IMR-90 (cell line): ENCODE measurements around the gene COL23A1.

ENCODE experiments used
- BHLHE40 ChIP-seq: fragments of 150-350 bp; IDR thresholded peaks from 2 replicates; pipeline ENCODE4 v1.6.1; 2016; ENCODE audit warnings: mild to moderate bottlenecking, low read depth, low read length
- CEBPB ChIP-seq: IDR thresholded peaks from 2 replicates; pipeline ENCODE4 v1.6.1; 2012; ENCODE audit warnings: low read depth, low read length, improper control_type of control experiment
- CHD1 ChIP-seq: IDR thresholded peaks from 2 replicates; pipeline ENCODE4 v1.6.1; 2012; ENCODE audit warnings: low read depth, low read length, improper control_type of control experiment
- MAZ ChIP-seq: IDR thresholded peaks from 2 replicates; pipeline ENCODE4 v1.6.1; 2012; ENCODE audit warnings: low read depth, mild to moderate bottlenecking, low read length, improper control_type of control experiment, moderate library complexity, borderline replicate concordance
- MXI1 ChIP-seq: IDR thresholded peaks from 2 replicates; pipeline ENCODE4 v1.6.1; 2012; ENCODE audit warnings: low read depth, mild to moderate bottlenecking, low read length, moderate library complexity, borderline replicate concordance
- POLR2A ChIP-seq: IDR thresholded peaks from 2 replicates; pipeline ENCODE4 v1.6.1; 2012; ENCODE audit warnings: mild to moderate bottlenecking, low read depth, low read length
- RAD21 ChIP-seq: IDR thresholded peaks from 2 replicates; pipeline ENCODE4 v1.6.1; 2012; ENCODE audit warnings: low read length, improper control_type of control experiment
- RCOR1 ChIP-seq: IDR thresholded peaks from 2 replicates; pipeline ENCODE4 v1.6.1; 2012; ENCODE audit warnings: mild to moderate bottlenecking, low read length, improper control_type of control experiment; ENCODE audit not compliant: insufficient replicate concordance
- RFX5 ChIP-seq: IDR thresholded peaks from 2 replicates; pipeline ENCODE4 v1.8.0; 2012; ENCODE audit warnings: low read depth, mild to moderate bottlenecking, low read length, moderate library complexity
- SMC3 ChIP-seq: fragments of 150-350 bp; IDR thresholded peaks from 2 replicates; pipeline ENCODE4 v1.6.1; 2016; ENCODE audit warnings: low read depth, mild to moderate bottlenecking, antibody characterized with exemption, low read length, moderate library complexity
- TF ChIP-seq, protein P1 (sequence below): conservative IDR thresholded peaks from 2 replicates; pipeline ENCODE4 v1.5.1; 2012; ENCODE audit warnings: mild to moderate bottlenecking, low read depth, low read length, improper control_type of control experiment
- TF ChIP-seq, protein P2 (sequence below): fragments of 150-350 bp; IDR thresholded peaks from 2 replicates; pipeline ENCODE4 v1.6.1; 2017; ENCODE audit warnings: mild to moderate bottlenecking, antibody characterized with exemption, low read length, low read depth

DNA sequence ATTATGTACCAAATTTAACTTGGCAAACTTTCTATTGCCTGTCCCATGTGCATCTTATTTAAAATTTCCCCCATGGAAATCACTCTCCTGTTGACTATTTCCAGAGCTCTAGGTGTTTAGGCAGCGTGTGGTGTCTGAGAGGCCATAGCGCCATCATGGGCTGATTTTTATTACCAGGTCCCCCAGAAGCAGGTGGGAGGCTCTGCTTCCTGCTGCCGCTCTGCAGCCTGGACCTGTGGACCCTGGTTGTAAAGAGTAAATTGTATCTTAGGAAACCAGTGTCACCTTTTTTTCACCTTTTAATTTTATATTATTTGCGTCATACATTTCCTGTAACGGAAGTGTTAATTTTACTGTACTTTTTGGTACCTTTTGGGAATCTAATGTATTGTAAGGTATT, 379.5 kb downstream of the COL23A1 start:
- TF ChIP-seq, protein P1, sequence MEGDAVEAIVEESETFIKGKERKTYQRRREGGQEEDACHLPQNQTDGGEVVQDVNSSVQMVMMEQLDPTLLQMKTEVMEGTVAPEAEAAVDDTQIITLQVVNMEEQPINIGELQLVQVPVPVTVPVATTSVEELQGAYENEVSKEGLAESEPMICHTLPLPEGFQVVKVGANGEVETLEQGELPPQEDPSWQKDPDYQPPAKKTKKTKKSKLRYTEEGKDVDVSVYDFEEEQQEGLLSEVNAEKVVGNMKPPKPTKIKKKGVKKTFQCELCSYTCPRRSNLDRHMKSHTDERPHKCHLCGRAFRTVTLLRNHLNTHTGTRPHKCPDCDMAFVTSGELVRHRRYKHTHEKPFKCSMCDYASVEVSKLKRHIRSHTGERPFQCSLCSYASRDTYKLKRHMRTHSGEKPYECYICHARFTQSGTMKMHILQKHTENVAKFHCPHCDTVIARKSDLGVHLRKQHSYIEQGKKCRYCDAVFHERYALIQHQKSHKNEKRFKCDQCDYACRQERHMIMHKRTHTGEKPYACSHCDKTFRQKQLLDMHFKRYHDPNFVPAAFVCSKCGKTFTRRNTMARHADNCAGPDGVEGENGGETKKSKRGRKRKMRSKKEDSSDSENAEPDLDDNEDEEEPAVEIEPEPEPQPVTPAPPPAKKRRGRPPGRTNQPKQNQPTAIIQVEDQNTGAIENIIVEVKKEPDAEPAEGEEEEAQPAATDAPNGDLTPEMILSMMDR = no peak
- no peak for TF ChIP-seq CEBPB
- TF ChIP-seq, protein P2, sequence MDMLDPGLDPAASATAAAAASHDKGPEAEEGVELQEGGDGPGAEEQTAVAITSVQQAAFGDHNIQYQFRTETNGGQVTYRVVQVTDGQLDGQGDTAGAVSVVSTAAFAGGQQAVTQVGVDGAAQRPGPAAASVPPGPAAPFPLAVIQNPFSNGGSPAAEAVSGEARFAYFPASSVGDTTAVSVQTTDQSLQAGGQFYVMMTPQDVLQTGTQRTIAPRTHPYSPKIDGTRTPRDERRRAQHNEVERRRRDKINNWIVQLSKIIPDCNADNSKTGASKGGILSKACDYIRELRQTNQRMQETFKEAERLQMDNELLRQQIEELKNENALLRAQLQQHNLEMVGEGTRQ = no peak
- no peak for TF ChIP-seq RAD21
- TF ChIP-seq MXI1 = no peak
- TF ChIP-seq CHD1 = no peak
- no peak for TF ChIP-seq SMC3
- TF ChIP-seq POLR2A = no peak
- TF ChIP-seq RCOR1 = no peak
- no peak for TF ChIP-seq RFX5
- no peak for TF ChIP-seq BHLHE40
- TF ChIP-seq MAZ = no peak
